GF-D8 (cell line): Measurements from ENCODE around the gene NXN.
"Not testable (repeated sequence)": the region's sequence is repeated elsewhere in the genome, so short reads cannot be mapped to it uniquely, and the experiment has no call there.

Source experiments
- DNase-seq: peaks from one replicate; lab custom pipeline; 2025; lab: John Stamatoyannopoulos, UW

NXN gene

GRCh38 chr17:829614-830013 is 150.0 kb downstream of the NXN start:
- DNase-seq: not testable (repeated sequence)

DNA sequence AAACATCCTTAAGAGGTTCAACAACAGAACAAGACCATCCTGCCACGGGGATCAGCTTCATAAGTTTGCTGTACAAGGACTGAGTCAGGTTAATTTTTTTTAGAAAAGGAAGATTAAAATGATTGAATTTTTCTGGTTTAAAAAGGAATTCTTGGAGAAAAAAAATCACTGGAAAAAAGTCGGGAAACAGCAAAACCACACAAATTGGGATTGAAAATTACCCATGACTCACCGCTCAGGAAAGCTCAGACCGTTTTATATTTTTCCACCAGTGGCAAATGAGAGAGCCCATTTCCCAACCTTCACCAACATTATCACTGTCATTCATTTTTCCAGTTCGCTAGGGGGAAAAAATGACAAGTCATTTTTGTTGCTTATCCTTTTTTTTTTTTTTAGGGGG is 150.8 kb downstream of the NXN start:
- DNase-seq: no peak

- no peak for DNase-seq
Observed at GRCh38 chr17:826778-827177, 152.8 kb downstream of the NXN start.

DNA sequence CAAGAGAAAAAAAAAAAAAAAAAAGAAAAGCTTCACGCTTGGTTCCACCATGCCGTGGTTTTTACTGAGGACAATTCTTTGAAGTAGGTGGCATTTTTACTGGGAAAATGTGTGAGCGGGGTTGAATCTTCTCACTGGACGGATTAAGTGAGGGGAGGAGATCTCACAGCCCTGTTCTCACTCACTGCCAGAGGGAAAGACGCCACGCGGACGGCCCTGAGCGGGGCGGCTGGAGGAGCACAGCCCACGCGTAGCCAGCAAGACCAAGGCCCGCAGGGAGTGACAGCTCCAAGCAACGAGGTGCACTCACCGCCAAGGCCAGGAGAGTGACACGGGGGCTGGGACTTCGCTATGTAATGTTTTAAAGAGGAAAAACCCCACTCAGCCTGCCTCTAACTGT is 154.4 kb downstream of the NXN start:
- no peak for DNase-seq

GRCh38 chr17:824378-824777 is 155.2 kb downstream of the NXN start:
- DNase-seq: no peak

DNA sequence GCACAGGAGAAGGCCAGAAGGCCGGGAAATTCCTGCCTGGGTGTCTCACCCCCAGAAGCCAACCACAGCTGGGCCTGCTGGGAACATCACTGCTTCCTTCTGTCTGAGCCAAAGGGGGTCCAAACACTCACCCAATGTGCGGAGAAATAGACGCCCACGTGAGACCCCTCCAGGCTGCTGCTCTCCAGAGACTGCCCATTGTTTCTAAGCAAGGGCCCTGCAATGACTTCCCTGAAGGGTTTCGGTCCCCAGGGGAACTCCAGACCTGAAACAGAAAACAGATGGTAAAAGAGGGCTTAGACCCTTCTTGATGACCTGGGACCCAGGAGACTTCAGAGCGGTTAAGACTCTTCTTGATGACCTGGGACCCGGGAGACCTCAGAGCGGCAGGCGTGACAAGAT is 156.1 kb downstream of the NXN start:
- DNase-seq: no peak

- DNase-seq: no peak
Observed at GRCh38 chr17:819251-819650, 160.3 kb downstream of the NXN start.

DNA sequence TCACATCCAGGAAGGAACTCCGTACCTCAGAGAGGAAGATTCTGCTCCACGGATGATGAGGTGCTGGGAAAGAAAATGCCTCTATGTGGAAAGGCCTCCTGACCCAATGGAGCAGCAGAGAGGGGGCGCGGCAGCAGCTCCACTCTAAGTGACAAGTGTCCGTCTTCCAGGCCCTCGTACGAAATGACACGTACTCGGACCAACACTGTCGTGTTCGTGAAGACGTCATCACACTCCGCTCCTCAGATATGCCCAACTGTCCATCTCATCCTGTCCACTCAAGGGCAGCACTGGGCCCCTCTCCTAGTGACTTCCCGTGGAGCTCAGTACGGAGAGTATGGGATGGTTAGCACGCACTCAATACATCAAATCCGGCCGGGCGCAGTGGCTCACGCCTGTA is 165.2 kb downstream of the NXN start:
- no peak for DNase-seq

DNA sequence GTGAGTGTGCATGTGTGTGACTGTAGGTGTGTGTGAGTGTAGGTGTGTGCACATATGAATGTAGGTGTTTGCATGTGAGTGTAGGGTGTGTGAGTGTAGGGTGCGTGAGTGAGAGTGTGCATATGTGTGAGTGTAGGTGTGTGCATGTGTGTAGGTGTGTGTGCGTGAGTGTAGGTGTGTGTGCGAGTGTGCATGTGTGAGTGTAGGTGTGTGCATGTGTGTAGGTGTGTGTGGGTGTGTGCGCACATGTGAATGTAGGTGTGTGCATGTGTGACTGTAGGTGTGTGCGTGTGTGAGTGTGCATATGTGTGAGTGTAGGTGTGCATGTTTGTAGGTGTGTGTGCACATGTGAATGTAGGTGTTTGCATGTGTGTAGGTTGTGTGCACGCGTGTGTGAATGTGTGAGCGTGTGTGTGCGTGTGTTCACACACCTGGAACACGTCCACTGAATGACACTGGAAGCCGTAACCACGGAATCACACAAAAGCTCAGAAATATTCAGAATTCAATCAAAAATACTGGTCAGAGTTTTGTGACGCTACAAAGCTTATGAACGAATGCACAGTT is 166.9 kb downstream of the NXN start:
- DNase-seq: no peak

DNA sequence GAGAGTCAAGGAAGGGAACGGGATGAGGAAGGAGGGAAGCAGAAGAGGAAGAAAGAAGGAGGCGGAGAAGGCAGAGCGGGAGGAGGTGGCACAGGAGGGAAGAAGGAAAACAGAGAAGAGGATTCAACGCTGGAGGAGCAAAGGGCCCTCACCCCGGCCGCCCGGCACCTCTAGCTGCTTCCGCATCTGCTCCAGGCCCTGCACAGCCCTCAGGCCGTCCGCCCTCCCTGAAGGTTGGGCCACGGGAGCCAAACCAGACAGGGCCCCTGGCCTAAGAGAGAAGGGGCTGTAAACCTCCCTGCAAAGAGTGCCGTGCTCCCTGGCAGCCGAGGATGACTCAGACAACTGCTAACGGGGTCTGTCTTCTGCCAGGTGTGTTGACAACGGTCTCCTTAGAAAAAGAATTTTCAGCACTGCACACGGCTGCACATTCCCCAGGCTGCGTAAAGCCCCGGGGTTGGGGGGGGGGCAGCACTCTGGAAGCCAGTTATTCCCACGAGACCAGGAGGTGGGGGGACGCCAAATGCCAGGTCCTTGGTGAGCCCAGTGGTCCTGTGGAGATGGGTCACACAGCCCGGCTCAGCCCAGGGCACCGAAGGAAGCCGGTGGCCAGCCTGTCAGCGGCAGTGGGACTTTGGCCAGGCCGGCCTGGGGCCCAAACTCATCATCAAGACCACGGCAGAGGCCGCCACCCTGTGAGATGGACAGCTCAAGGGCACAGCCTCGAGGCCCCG is 168.4 kb downstream of the NXN start:
- DNase-seq: no peak

GRCh38 chr17:807523-808294 is 171.9 kb downstream of the NXN start:
- DNase-seq: no peak

- DNase-seq: no peak
Observed at GRCh38 chr17:806781-807522, 172.6 kb downstream of the NXN start.

- no peak for DNase-seq
Observed at GRCh38 chr17:806346-806745, 173.2 kb downstream of the NXN start.

- DNase-seq: not testable (repeated sequence)
Observed at GRCh38 chr17:805886-806285, 173.7 kb downstream of the NXN start.

GRCh38 chr17:804541-805435 is 174.8 kb downstream of the NXN start:
- DNase-seq: no peak

GRCh38 chr17:802901-803881 is 176.4 kb downstream of the NXN start:
- no peak for DNase-seq

DNA sequence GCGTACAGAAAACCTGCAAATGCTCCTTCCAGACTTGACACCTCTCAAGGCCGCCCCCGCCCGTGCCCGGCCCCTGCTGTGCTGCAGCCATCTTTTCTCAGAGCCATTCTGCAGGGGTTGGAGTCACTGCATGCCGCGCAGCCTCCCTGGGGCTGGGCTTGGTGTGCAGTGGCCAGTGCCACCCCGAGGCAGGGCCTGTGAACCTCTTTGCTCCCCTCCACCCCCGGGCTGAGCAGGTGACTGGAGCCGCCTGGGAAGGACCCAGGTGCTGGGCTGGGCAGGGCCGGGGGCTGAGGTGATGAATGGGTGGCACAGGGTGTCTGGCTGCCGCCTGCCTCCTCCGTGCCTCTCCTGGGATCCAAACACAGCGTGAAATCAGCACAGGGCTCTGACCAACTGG is 177.1 kb downstream of the NXN start:
- DNase-seq: no peak

- DNase-seq: no peak
Observed at GRCh38 chr17:801660-802059, 177.9 kb downstream of the NXN start.

DNA sequence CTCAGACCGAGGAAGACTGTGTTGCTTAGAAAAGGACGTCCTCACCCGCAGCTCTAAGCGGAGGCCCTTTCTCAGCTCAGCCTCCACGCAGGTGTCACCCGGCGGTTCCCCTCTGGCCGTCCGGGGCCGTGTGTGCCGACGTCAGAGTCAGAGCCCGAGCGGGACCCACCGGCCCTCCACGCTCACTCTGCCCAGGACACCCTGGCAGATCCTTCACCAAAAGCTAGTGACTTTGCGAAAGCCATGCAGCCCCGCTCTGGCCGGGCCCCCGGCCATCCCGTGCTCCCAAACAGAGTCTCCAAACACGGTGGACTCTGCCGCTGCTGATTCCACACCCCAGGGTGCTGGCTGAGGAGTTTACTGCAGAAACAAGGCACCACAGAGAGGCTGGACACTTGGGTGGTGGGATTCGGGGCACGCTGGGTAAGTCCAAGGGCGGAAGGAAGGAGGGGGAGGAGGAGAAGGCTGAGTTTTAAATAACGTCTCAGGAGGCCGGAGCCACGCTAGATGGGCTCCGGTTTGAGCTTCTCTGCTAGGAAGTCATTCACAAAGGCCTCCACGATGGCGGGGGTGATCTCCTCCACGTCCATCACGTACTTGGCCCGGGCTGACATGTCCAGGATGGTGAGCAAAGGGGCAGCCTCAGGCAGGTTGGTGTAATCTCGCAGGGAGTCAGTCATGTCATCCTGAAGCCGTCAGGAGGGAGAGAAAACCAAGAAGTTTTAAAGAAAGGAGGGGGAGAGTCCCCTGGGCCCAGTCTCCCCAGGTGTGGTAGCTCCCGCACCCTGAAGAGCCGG is 178.9 kb downstream of the NXN start:
- DNase-seq: no peak
